ENCODE data around the gene SEMA6C. TPM values are rescaled to one million over a fixed set of nuclear protein-coding genes. Genes with fewer than 3 reads are reported as not detected.

The SEMA6C gene
- total and polyA plus RNA-seq, 2 of the 13 experiments (the other 11 are each of a cell fraction or from before 2014, with no cell fraction given): 1.4 to 2.9 TPM

- peak; percentile 100 for TF ChIP-seq CREM (IDR thresholded peaks at IDR 0.05)
- peak; percentile 38; the same call in 1 of the 2 replicates for TF ChIP-seq CREM (CRISPR knock-in tag; IDR thresholded peaks at IDR 0.05)
- TF ChIP-seq ZNF335 (CRISPR knock-in tag; IDR thresholded peaks at IDR 0.05): peak; percentile 94
- TF ChIP-seq ZNF597 (CRISPR knock-in tag; IDR thresholded peaks at IDR 0.05): peak; percentile 95
- 0 out of 2 replicates have a peak, but pooled peaks have one; percentile 53 for TF ChIP-seq ZNF709 (CRISPR knock-in tag; IDR thresholded peaks at IDR 0.05)
- peak; percentile 15; the same call in 1 of the 2 replicates for TF ChIP-seq BRF2 (CRISPR knock-in tag; IDR thresholded peaks at IDR 0.05)
- TF ChIP-seq ZNF451 (CRISPR knock-in tag; IDR thresholded peaks at IDR 0.05): no peak
- TF ChIP-seq AHR (CRISPR knock-in tag; IDR thresholded peaks at IDR 0.05): no peak
- TF ChIP-seq CENPX (CRISPR knock-in tag; IDR thresholded peaks at IDR 0.05): no peak
- TF ChIP-seq NR2C2 (CRISPR knock-in tag; IDR thresholded peaks at IDR 0.05; ENCODE audit: borderline replicate concordance): peak; percentile 97
- 0 out of 2 replicates have a peak, but pooled peaks have one; percentile 41 for TF ChIP-seq ZNF557 (CRISPR knock-in tag; IDR thresholded peaks at IDR 0.05)
- peak; percentile 34 for TF ChIP-seq DRAP1 (CRISPR knock-in tag; IDR thresholded peaks at IDR 0.05)
- no peak; the same call in 1 of the 2 replicates for TF ChIP-seq AHDC1 (CRISPR knock-in tag; IDR thresholded peaks at IDR 0.05; ENCODE audit: borderline replicate concordance)
- TF ChIP-seq RBM22 (optimal IDR thresholded peaks at IDR 0.05; ENCODE audit: low read length): no peak
- 0 out of 2 replicates have a peak, but pooled peaks have one; percentile 42 for TF ChIP-seq RXRA (CRISPR knock-in tag; IDR thresholded peaks at IDR 0.05)
- peak; percentile 67; the same call in 1 of the 2 replicates for TF ChIP-seq MIXL1 (CRISPR knock-in tag; IDR thresholded peaks at IDR 0.05)
- TF ChIP-seq CBX1 (IDR thresholded peaks at IDR 0.05; ENCODE audit: low read depth): peak; percentile 13
- TF ChIP-seq PRDM4 (CRISPR knock-in tag; IDR thresholded peaks at IDR 0.05; ENCODE audit: borderline replicate concordance): no peak
- no peak for TF ChIP-seq CREBL2 (CRISPR knock-in tag; IDR thresholded peaks at IDR 0.05; ENCODE audit: borderline replicate concordance)
Observed at GRCh38 chr1:151165738-151166504, 19.5 kb upstream of the SEMA6C start, which contains the start of the genes LYSMD1 and SCNM1 (continued).
